NCI-H2196 treated with DMSO at 0.1 percent for 48 hours (cell line): ENCODE data around the gene TFEB.

Experiments used
- DNase-seq: peaks from one replicate; lab custom pipeline; 2025; ENCODE audit not compliant: unreplicated experiment; lab: John Stamatoyannopoulos, UW

The TFEB gene

GRCh38 chr6:41724228-41724580 is 11.2 kb downstream of the TFEB start:
- DNase-seq, result no peak

GRCh38 chr6:41723530-41724227 is 11.7 kb downstream of the TFEB start:
- DNase-seq, result no peak

- no peak for DNase-seq
These were observed 12.4 kb downstream of the TFEB start for GRCh38 chr6:41722969-41723529.

GRCh38 chr6:41721414-41721813 is 14.0 kb downstream of the TFEB start:
- no peak for DNase-seq

DNA sequence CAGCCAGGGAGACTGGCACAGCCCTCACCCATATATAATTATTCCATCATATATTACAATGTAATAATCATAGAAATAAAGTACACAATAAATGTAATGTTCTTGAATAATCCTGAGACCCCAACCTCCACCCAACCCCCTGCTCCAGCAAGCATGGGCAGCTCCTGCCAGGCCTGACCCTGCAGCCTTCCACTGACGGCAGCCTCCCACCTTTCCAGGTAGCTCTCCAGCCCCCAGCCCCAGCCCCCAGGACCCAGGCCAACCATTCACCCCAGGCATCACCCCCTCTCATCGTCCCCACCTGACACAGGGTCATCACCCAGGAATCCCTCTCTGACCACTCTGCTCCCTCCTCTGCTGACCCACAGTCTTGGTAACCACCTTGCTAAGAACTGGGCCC is 14.6 kb downstream of the TFEB start:
- DNase-seq, result no peak

- no peak for DNase-seq
These were observed 15.2 kb downstream of the TFEB start for GRCh38 chr6:41720262-41720620.

DNA sequence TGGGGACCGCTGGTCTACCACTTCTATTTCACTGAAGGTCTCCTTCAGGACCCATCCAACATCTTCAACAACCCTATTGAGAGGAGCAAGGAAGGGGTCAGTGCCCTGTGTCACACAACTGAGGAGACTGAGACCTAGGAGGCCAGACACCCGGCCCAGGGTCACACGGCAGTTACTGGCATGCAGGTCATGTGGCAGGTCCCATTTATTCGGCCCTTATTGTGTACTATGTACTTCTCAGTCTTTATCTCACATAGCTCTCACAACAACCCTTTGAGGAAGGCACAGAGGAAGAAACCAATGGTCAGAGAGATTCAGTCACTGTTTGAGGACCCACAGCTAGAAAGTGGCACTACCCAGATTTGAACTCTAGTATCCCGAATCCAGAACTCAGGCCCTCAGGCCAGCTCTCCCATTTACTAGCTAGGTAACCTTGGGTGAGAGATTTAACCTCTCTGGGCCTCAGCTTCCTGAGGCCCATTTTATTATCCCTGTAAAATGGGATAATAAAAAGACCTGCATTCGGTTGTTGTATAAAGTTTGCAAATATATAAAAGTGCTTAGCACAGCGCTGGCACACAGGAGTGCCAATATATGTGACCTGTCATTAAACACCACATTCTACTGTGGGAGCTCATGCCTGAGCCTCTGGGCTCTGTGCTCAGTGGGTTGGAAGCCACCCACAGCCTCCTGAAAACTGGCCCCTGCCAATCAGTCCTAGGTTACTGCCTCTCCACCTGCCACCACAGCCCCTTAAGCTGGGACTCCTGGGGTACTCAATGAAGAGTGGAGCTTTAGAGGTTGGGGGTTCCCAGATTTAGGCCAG is 15.8 kb downstream of the TFEB start:
- no peak for DNase-seq

DNA sequence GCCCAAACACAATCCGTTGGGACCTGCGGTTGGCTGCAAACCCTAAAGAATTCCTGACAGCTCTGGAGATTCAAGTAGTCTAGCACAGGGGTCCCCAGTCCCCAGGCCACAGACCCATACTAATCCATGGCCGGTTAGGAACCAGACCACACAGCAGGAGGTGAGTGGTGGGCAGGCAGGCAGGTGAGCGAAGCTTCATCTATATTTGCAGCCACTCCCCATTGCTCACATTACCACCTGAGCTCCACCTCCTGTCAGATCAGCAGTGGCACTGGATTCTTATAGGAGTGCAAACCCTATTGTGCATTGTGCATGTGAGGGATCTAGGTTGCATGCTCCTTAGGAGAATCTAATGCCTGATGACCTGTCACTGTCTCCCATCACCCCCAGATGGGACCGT is 16.6 kb downstream of the TFEB start:
- DNase-seq, result no peak

GRCh38 chr6:41717392-41717736 is 18.0 kb downstream of the TFEB start:
- no peak for DNase-seq

DNA sequence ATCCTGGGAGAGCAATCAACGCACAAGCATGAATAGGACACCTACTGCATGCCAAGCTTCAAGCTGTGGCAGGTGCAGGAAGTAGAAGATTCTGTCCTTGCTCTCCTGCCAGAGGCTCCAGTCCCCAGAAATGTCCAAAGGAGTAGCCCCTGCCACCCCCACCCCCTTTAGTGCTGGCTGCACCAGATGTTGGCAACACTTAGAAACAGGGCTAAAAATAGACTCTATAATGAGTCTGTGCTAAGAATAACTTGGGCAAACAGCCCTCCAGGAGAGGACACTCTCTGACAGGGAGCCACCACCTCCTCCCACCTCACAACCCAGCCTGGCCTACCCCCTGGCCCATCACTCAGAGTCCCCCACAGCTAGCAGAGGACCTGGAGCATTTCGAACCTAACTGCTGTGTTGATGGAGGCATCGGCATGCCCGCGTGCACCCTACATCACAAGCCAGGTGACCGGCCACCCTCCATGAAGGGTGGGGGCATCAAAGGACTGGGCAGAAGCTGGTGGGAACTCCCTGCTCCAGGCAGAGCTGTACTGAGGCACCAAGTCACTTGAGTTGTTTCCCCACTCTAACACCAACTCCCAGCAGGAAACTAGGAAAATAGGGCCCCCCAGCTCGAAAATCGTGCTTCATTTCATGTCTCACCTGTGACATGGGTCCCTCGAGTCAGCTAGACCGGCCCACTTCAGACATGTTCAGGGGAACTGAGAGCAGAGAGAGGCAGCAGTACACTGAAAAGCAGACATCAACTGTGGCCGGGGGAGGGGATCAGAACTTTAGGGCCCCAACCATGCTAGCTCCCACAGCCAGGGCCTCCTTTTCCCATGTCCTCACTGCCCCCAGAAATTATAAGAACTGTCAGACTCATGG is 18.7 kb downstream of the TFEB start:
- DNase-seq, result no peak

DNA sequence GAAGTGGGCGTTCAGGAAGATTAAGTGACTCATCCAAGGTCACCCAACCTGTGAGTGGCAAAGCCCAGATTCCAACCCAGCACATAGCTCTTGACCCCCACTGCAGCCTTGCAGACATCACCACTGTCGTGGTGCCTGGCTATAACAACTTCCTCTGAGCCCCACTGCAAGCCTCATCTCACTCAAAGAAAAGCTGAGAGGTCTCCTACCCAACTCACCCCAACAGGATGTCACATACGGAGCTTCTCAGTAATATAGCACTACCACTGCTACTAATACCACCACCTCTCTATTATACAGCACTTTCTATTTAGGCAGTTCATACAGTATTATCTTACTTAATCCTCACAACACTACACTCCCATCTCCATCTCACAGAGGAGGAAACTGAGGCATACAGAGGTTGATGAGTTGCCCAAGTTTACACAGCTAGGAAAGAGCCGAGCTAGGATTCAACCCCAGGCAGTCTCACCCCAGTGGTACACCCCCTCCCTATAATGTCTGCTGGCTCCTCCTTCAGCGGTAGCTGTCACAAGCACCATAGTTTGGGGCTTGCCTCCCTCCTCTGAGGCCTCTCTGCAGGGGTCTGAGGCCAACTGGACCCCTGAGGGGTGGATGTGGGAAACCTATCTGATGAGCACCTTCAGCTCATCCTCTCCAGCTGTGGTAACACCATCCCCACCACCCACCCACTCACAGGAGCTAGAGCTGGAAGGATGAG is 19.5 kb downstream of the TFEB start:
- no peak for DNase-seq

DNA sequence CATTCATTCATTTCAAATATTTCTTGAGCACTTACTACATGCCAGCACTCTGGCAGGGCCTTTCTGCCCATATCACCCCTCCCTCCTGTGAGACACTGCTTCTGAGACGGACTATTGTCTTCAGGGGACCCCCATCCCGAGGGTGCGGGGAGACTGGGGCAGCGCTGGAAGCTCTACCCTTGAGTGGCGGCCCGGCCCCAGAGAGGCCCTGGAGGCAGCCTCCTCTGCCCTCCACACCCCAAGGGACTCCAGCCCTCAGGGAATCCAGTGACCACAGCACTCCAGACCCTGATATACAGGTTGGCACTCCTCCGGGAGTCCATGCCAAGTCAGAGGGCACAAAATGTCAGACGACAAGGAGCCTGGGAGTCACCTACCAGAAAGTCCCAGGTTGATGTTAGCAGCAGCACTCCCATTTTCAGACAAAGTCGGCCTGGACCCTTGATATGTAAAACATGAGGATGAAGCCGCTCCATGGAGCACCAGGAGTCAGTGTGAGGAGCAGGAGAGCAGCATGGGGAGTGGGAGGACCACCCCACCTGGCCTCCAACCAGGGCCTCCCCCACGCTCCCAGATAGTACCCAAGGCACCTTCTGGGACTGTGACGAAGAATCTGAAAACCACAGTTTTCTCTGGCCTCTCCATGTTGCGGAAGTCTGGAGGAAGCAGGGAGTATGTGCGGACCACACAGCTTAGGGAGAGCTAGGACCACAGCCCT is 20.7 kb downstream of the TFEB start:
- DNase-seq, result no peak

GRCh38 chr6:41713650-41714291 is 21.6 kb downstream of the TFEB start:
- DNase-seq, result no peak

DNA sequence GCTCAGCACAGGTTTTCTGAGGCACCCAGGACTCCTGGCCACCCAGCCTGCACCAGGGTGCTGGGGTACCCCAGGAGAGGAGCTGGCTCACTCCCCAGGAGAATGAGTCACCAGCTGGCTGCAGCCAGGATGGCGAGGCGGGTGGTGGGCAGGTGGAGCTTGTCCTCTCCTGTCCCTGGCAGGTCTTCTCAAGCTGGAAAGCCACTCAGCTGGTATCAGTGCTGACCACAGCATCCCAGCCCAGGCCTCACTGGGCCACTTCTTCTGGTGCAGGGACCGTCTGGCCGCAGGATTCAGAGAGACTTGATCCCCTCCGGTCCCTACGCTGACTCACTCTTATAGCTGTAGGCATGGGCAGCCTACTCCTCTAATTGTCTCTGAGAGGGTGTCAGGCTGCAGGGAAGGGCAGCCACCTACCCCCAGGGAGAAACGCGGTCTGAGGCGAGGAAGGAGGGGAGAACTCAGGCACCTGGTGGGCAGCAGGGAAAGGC is 22.2 kb downstream of the TFEB start:
- DNase-seq, result peak; percentile 94

- DNase-seq, result peak; percentile 94
These were observed 22.7 kb downstream of the TFEB start for GRCh38 chr6:41712651-41713103.

GRCh38 chr6:41711323-41712038 is 23.9 kb downstream of the TFEB start:
- no peak for DNase-seq

DNA sequence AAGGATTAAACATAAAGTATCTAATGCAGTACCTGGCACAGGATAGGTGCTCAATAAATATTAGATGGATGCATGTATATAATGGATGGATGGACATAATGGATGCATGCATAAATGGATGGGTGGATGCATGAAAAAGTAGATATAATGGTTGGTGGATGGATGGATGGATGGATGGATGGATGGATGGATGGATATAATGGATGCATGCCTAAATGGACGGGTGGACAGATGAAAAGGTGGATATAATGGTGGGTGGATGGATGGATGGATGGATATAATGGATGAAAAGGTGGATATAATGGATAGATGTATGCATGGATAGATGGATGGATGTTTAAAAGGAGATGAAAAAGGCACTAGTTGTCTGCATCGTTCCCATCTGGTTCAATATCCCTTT is 26.0 kb downstream of the TFEB start:
- no peak for DNase-seq

GRCh38 chr6:41708856-41709255 is 26.6 kb downstream of the TFEB start:
- DNase-seq, result no peak
